Mucosa of descending colon (tissue), 3 donors: ENCODE measurements around the gene PRTFDC1. TPM values are rescaled to one million over a fixed set of nuclear protein-coding genes. Genes with fewer than 3 reads are reported as not detected.
"Not testable (repeated sequence)": the region's sequence is repeated elsewhere in the genome, so short reads cannot be mapped to it uniquely, and the experiment has no call there.

ENCODE experiments used
- ATAC-seq: fragments of 200-7000 bp; cut with Tn5 transposase; one replicate; pipeline ENCODE4 v1.9.1; 2020; ENCODE audit warnings: mild to moderate bottlenecking, moderate library complexity
- DNase-seq, 3 donors: peaks; one replicate each; pipeline ENCODE4 v3.0.0-alpha.2; 2020
- H3K36me3 ChIP-seq: fragments of 200-600 bp; one replicate; pipeline ENCODE4 v1.8.0; 2021; ENCODE audit warnings: low read depth, mild to moderate bottlenecking
- H3K4me1 ChIP-seq: fragments of 200-600 bp; one replicate; pipeline ENCODE4 v1.8.0; 2021; ENCODE audit warnings: low read depth, mild to moderate bottlenecking
- H3K4me3 ChIP-seq: fragments of 200-600 bp; one replicate; pipeline ENCODE4 v1.8.0; 2021; ENCODE audit warnings: mild to moderate bottlenecking
- H3K9me3 ChIP-seq: fragments of 200-600 bp; one replicate; pipeline ENCODE4 v1.8.0; 2021; ENCODE audit warnings: mild to moderate bottlenecking
- intact Hi-C, 2 donors: fragments of 100-400 bp; cut with DNase I in 1 of 2; cut with micrococcal nuclease in 1 of 2; formaldehyde crosslinking; loops; one replicate each; pipeline versions ENCODE4 v1.11.0 to v1.11.1; 2022; cut with DNase I, micrococcal nuclease
- total RNA-seq, 3 donors: library from RNA; stranded (reverse); fragmentation: NEBNext Ultra II Directional in 2 of 3; extraction: Animal tissue kit (Norgen Biotek cat#: 25700) in 2 of 3; gene quantifications; one replicate each; pipeline versions ENCODE4 v1.2.1 to v1.2.4, GENCODE V29; 2021 to 2023
- TF ChIP-seq, protein P1 (sequence below): fragments of 200-600 bp; IDR thresholded peaks from one replicate; pipeline ENCODE4 v1.8.0; 2022; ENCODE audit warnings: antibody characterized with exemption, mild to moderate bottlenecking
- donor health status: DM: no; HTN: no; CAD: no; lungs with moderate emphysema.
- donor health status: DM: no; HTN: no; CAD: no.
- donor health status: DM: no; HTN: yes; CAD: no.

The PRTFDC1 gene
- total RNA-seq, 3 donors from 2014 or later = 6.1 to 11.9 (median 6.9) TPM

GRCh38 chr10:24844742-24845141, 107.7 kb downstream of the PRTFDC1 start:
- H3K4me1 ChIP-seq = peaks cover 12% of the 10 kb centered on the region

DNA sequence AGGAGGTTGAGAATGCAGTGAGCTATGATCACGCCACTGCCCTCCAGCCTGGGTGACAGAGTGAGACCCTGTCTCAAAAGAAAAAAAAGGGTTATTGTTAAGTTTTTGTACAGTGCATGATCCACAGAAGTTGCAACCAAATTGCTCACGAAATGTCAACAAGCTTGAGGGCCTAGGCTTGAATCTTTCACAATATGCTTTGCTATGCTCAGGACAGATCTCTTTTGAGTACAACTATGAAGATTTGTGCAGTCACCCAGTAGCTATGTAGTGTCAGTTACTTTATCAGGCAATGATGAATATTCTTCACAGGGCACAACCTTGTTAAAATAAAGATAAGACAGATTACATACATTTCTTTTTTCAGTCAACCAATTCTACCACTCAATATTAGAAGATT, 109.2 kb downstream of the PRTFDC1 start:
- no peak overlapping the region for H3K4me3 ChIP-seq
- ATAC-seq = no peak
- no peaks in the 10 kb centered on the region for H3K9me3 ChIP-seq
- DNase-seq = no peak
- TF ChIP-seq, protein P1, sequence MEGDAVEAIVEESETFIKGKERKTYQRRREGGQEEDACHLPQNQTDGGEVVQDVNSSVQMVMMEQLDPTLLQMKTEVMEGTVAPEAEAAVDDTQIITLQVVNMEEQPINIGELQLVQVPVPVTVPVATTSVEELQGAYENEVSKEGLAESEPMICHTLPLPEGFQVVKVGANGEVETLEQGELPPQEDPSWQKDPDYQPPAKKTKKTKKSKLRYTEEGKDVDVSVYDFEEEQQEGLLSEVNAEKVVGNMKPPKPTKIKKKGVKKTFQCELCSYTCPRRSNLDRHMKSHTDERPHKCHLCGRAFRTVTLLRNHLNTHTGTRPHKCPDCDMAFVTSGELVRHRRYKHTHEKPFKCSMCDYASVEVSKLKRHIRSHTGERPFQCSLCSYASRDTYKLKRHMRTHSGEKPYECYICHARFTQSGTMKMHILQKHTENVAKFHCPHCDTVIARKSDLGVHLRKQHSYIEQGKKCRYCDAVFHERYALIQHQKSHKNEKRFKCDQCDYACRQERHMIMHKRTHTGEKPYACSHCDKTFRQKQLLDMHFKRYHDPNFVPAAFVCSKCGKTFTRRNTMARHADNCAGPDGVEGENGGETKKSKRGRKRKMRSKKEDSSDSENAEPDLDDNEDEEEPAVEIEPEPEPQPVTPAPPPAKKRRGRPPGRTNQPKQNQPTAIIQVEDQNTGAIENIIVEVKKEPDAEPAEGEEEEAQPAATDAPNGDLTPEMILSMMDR = no peak
- H3K4me1 ChIP-seq = no peaks in the 10 kb centered on the region
- H3K36me3 ChIP-seq = no peaks in the 10 kb centered on the region
- intact Hi-C loops = no loop called here

More at GRCh38 chr10:24844742-24845141, 107.7 kb downstream of the PRTFDC1 start:
- intact Hi-C loops = no loop called here
- Histone ChIP-seq H3K4me3 (no peak overlapping the region), H3K36me3 (no peaks in the 10 kb centered on the region), H3K9me3 (no peaks in the 10 kb centered on the region)
- DNase-seq = no peak
- TF ChIP-seq, protein P1 = no peak
- no peak for ATAC-seq

GRCh38 chr10:24842856-24843255, 109.5 kb downstream of the PRTFDC1 start:
- DNase-seq (no peak), ATAC-seq (no peak)
- Histone ChIP-seq H3K9me3 (peaks cover 2% of the 10 kb centered on the region), H3K4me3 (no peak overlapping the region), H3K4me1 (no peaks in the 10 kb centered on the region), H3K36me3 (no peaks in the 10 kb centered on the region)
- intact Hi-C loops = no loop called here
- TF ChIP-seq, protein P1 = no peak

DNA sequence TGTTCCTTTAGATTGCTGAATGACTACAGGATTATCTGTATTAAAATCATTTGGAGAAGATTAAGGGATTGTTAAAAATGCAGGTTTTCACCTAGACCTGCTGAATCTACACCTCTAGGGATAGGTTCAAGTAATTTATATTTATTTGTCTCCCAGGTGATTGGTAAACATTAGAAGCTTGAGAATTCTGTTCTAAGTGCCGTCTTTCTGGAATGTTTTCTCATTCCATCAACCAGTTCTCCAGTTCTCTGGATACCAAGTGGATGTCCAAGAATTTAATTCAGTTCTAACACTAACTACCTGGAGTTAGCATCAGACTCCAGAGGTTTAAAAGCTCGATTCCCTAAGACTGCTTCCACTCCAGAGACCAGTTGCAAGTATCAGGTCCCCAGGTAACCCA, 110.9 kb downstream of the PRTFDC1 start:
- Histone ChIP-seq H3K4me1 (no peaks in the 10 kb centered on the region), H3K4me3 (no peak overlapping the region), H3K36me3 (no peaks in the 10 kb centered on the region), H3K9me3 (peaks cover 11% of the 10 kb centered on the region)
- no peak for DNase-seq
- intact Hi-C loops = no loop called here
- no peak for ATAC-seq
- TF ChIP-seq, protein P1 = no peak

- Histone ChIP-seq H3K4me1 (no peaks in the 10 kb centered on the region), H3K9me3 (peaks cover 11% of the 10 kb centered on the region), H3K4me3 (no peak overlapping the region), H3K36me3 (no peaks in the 10 kb centered on the region)
- intact Hi-C loops = no loop called here
- DNase-seq (no peak), ATAC-seq (no peak)
- TF ChIP-seq, protein P1 = no peak
Observed at GRCh38 chr10:24840784-24841183, 111.6 kb downstream of the PRTFDC1 start.

- ATAC-seq, intact Hi-C loops: not testable (repeated sequence)
Observed at GRCh38 chr10:24837781-24838180, 114.6 kb downstream of the PRTFDC1 start.

More at GRCh38 chr10:24837781-24838180, 114.6 kb downstream of the PRTFDC1 start:
- not testable (repeated sequence) for DNase-seq, H3K4me3 ChIP-seq, H3K4me1 ChIP-seq, H3K36me3 ChIP-seq
- H3K9me3 ChIP-seq = peaks cover 11% of the 10 kb centered on the region
